Stimulated activated naive CD4-positive, alpha-beta T cell treated with Interleukin-2 at 50 U/mL for 16 hours (primary cell): ENCODE measurements around the gene HYKK.
"Not testable (repeated sequence)": the region's sequence is repeated elsewhere in the genome, so short reads cannot be mapped to it uniquely, and the experiment has no call there.

ENCODE experiments used
- DNase-seq: peaks from one replicate; lab custom pipeline; 2025; lab: John Stamatoyannopoulos, UW

HYKK gene, protein sequence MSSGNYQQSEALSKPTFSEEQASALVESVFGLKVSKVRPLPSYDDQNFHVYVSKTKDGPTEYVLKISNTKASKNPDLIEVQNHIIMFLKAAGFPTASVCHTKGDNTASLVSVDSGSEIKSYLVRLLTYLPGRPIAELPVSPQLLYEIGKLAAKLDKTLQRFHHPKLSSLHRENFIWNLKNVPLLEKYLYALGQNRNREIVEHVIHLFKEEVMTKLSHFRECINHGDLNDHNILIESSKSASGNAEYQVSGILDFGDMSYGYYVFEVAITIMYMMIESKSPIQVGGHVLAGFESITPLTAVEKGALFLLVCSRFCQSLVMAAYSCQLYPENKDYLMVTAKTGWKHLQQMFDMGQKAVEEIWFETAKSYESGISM

DNA sequence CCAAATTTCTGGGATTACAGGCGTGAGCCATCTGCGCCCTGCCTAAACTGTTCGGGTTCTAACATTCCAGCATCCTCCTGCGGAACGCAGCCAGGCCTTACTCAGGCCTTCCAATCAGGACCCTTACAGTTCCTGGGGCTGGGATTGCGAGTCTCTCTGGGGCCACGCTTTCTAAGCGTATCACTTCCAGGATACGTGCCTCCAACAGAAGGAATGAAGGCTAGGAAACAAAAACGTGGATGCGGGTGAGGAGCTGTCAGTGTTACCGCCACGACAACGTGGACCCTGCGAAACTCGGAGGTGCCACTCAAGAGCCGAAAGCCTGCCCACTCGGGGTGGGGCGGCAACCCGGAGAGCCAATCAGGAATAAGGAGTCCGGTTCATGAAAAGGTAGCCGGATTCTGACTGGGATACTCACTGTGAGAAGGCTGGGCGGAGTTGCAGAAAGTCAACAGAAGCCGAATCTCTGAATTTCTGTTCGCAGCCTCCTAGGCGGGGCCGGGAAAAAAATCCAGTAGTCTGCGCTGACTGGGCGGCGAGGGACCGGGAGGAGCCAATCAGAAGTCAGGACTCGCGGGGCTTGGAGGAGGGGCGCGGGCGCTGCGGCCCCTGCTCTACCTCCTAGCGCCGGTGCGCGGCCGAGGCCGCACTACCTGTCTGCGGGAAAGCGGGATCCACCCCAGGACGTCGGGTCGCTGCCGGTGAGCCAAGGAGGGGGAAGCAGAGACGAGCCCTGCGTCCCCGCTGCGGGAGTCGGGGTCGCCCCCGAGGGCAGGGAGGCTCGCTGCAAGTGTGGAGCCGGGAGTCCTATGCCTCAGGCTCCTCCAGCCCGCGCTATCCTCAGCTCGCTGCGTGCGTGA lies at the start of gene HYKK:
Gene HYKK, plus strand, starts transcription at position 607 of the 860 bp plus-strand sequence. CDS start 5,512 bp downstream, outside the sequence.
- peak; percentile 69 for DNase-seq

DNA sequence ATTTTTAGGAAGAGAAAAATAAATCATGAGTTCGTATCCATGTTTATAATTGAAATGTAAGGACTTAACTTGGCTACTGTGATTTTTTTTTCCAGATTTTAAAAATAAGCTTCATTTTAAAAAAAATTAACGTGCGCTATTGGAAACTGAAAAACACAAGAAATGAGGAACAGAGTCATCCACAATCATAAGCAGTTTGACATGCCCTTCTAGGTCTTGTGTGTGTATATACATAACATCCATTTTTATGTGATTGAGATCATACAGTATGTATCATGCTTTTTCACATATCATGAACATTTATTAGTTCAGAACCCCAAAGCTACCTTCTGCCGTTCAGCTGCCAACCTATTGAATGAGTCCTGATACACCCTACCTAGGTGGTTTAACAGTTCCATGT lies 46.6 kb upstream of the HYKK start:
- DNase-seq, result no peak

DNA sequence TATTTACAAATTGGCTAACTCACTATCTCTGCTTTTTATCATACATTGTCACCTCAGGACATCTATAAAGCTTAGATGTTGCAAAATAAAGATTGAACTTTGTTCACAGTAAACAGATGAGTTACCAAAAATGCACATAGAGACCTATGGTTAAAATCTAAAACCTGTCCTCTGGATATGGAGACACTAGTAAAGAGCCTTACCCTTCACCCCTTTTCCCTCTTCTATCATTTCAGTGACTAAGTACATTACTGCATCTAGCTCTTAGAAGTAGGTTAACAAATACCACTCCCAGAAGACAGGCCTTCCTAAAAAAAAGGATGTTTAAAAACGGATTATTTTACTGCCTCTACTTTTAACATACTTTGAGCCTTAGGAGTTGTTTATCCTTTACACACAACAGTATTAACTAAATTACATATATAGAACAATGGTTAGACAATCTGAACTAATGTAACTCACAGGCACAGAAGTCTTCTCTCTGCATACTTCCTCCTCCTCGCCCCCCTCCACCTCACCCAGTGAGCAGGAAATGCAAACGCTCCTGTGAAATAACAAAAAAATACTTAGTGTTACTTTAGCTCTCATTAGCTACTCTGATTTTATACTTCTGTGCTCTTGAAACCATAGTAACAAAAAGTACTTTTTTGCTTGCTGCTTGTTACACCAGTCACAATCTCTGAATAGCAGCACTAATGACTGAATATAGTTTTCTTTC lies 46.0 kb upstream of the HYKK start:
- DNase-seq, result no peak

DNA sequence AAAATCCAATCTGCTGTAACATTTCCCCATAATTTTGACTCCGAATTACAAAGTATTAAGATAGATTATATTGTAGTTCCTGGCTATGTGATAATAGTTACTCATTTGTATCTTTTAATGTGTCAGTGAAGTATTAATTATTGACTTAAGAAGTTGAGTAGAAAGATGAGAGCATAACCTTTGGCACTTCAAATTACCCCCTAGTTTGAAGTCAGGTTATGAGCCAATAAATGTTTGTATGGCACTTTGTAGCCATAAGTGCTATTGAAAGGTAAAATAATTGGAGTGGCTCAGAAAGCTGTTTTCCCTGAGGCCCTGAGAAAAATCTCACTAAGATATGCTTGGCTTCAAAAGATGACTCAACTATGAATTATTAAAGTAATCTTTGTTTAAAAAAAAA lies 38.3 kb upstream of the HYKK start:
- DNase-seq, result no peak

DNA sequence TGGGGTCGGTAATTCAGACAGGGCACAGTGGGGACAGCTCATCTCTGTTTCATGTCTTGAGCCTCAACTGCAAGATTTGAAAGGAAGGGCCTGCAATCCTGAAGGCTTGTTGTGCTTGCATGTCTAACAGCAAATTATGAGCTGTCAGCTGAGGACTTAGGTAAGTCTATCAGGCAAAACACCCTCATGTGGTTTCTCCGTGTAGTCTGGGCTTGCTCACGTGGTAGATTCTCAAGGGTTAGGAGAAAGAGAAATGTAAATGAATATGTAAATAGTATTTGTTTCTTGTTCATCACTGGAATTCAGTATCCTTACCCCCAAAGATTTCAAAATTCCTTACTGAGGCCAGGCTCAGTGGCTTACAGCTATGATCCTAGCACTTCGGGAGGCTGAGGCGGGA lies 30.1 kb upstream of the HYKK start:
- no peak for DNase-seq

DNA sequence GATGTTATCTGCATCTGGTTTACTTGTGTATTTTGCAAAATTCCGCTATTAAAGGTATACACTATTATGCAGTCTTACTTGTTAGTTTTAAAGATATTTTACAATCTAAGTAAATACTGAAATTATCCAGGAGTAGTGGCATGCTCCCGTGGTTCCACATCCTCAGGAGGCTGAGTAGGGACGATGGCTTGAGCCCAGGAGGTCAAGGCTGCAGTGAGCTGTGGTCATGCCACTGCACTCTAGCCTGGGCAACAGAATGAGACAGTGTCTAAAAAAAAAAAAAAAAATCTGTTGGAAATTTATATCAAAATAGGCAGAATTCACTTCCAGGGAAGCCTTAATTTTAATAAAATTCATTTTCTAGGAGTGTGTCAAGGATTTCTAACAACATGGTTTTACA lies 27.7 kb upstream of the HYKK start:
- no peak for DNase-seq

DNA sequence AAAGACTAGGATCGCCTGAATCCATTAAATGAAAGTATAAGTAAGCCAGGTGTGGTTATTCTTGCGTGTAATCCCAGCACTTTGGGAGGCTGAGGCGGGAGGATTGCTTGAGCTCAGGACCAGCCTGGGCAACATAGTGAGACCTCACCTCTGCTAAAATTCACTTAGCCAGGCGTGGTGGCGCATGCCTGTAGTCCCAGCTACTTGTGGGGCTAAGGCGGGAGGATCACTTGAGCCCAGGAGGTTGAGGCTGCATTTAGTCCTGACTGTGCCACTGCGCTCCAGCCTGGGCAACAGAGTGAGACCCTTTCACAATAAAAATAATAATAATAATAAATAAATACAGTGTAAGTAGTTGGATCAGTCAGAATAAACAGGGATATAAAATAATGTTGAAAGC lies 25.5 kb upstream of the HYKK start:
- no peak for DNase-seq

DNA sequence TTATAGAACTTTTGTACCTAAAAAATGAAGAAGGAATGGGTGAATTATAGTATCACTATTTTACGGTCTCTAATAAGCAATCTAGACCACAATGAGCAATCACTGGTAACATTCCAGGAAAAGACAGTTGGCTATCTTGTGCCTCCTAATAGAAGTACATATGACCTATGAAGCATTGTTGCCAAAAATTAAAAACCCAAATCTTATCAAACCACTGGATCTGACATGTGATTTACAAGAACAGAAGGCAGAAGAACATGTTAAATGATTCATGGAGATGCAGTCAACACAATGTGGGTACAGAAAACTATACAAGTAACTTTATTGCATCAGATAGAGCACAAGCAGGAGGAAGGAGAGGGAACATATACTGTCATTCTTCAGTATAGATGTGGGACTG lies 14.5 kb upstream of the HYKK start:
- no peak for DNase-seq

DNA sequence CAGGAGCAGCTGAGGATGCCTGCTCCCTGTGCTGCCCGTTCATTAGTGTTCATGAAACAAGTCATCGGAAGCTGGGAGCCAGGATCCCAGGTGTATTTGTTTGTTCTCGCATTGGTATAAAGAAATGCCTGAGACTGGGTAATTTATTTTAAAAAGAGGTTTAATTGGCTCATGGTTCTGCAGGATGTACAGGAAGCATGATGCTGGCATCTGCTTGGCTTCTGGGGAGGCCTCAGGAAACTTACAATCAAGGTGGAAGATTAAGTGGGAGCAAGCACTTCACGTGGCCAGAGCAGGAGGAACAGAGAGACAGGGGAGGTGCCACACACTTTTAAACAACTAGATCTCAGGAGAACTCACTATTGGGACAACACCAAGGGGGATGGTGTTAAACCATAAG lies 5.5 kb upstream of the HYKK start:
- no peak for DNase-seq

DNA sequence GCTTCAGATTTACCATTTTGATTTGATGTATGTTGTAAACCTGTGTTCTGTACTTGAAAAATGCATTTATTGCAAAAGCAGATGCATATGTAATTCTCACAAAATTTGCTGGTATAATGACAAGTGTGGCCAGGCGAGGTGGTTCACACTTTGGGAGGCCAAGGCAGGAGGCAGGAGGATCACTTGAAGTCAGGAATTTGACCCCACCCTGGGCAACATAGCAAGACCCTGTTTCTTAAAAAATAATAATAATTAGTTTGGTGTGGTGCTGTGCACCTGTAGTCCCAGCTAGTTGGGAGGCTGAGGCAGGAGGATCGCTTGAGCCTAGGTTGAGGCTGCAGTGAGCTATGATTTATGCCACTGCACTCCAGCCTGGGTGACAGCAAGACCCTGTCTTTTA lies 4.7 kb upstream of the HYKK start:
- DNase-seq, result no peak

DNA sequence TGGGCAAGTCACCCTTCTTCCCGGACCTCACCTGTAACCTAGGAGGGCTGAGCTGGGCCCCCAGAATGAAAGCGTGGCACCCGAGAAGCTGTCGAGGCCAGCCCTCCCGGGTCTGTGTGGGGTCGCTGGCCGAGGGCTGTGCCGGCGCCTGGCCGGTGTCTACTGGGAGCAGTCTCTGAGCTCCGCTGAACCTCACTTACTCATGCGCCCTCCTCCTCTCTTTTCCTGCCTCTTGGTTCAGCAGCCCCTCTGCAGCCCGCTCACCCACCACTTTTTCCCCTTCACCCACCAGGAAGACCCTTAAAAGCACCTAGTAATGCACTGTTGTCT lies 419 bp downstream of the HYKK start:
- DNase-seq, result no peak

DNA sequence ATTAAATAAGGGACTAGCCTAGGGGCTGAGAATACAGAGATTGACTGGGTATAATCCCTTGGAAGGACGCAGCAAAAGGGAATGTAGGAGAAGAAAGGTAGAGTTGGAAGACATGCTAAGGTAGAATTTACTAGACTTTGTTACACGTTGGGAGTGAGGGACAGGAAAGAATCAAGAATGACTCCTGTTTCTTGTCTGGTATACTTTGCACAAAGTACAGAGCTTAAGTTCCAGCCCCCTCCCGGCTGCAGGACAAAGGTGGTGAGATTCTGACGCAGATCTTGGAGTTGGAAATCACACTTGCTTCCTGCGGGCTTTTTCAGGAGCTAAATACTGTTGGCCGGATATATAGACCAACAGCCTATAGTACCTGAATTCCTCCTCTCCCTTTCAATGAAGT lies 895 bp downstream of the HYKK start:
- no peak for DNase-seq

DNA sequence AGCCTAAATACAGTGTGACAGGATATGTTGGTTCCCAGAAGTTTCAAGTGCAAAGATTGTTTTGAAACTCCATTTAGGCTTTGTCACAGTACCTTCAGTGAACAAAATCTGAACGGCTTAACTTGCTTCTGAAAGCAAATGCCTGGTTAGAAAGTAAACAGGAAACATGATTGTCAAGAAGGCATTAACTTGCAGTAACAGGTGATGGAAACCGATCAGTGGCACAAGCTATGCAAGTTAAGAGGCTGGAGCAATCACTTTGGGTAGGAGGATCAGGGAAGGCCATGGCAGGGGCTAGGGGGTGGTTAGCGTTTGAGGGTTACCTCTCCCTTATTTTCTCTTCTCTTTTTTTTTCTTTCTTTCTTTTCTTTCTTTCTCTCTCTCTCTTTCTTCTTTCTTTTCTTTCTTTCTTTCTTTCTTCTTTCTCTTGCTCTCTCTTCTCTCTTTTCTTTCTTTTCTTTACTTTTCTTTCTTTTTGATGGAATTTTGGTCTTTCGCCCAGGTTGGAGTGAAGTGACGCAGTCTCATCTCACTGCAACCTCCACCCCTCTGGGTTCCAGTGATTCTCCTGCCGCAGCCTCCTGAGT lies 2.4 kb downstream of the HYKK start:
- no peak for DNase-seq

DNA sequence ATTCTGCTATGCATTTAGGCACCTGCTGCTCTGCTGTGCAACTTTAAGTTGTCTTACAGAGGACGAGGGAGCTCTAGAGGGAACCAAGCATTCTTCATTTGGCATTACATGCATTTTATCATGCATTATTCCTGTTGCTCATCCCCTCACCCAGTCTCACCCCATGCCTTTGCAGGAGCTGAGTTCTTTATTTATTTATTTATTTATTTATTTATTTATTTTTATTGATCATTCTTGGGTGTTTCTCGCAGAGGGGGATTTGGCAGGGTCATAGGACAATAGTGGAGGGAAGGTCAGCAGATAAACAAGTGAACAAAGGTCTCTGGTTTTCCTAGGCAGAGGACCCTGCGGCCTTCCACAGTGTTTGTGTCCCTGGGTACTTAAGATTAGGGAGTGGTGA lies 12.7 kb downstream of the HYKK start:
- DNase-seq, result not testable (repeated sequence)

DNA sequence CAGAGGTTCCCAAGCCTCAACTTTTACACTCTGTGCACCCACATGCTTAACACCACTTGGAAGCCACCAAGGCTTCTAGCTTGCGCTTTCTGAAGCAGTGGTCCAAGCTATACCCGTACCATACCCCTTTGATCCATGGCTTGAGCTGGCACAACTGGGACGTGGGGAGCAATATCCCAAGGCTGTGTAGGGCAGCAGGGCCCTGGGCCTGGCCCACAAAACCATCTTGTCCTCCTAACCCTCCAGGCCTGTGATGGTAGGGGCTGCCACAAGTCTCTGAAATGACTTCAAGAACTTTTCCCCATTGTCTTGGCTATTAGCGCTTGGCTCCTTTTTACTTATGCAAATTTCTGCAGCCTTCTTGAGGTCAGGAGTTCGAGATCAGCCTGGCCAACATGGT lies 16.9 kb downstream of the HYKK start:
- DNase-seq, result no peak

DNA sequence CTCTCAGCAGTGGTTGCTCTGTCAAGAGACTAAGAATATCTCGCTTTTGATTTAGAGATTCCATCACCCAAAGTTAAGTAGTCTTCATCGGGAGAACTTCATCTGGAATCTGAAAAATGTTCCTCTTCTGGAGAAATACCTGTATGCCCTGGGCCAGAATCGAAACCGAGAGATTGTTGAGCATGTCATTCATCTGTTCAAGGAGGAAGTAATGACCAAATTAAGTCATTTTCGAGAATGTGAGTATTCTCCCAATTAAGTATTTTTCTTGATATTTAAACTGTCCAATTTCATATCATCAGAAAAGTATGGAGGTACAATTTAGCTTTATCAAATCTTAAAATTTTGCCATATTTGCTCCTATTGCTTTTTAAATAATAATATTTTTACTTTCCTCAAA lies 19.9 kb downstream of the HYKK start:
- DNase-seq, result no peak

DNA sequence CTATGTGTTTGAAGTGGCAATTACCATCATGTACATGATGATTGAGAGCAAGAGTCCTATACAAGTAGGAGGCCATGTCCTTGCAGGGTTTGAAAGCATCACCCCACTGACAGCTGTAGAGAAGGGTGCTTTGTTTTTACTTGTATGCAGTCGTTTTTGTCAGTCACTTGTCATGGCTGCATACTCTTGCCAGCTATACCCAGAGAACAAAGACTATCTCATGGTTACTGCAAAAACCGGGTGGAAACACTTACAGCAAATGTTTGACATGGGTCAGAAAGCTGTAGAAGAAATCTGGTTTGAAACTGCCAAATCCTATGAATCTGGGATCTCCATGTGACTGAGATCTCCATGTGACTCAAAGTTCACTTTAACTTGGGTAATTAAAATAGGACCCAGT lies 26.0 kb downstream of the HYKK start:
- no peak for DNase-seq

DNA sequence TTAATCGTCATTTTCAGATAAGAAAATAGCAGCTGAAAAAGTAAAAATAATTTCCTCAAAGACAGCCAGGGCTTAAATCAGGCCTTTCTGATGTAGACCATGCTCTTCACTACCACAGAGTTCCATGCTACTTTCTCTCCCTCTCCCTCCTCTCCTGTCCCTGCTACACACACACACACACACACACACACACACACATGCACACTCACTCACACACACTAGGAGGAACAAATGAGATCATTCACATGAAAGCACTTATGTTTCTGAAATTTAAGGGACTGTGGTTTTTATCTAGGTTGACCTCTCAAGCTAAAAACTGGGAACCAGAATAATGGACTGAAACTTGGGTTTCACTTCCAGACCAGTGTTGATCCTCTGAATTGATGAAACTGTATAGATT lies 28.8 kb downstream of the HYKK start:
- no peak for DNase-seq

DNA sequence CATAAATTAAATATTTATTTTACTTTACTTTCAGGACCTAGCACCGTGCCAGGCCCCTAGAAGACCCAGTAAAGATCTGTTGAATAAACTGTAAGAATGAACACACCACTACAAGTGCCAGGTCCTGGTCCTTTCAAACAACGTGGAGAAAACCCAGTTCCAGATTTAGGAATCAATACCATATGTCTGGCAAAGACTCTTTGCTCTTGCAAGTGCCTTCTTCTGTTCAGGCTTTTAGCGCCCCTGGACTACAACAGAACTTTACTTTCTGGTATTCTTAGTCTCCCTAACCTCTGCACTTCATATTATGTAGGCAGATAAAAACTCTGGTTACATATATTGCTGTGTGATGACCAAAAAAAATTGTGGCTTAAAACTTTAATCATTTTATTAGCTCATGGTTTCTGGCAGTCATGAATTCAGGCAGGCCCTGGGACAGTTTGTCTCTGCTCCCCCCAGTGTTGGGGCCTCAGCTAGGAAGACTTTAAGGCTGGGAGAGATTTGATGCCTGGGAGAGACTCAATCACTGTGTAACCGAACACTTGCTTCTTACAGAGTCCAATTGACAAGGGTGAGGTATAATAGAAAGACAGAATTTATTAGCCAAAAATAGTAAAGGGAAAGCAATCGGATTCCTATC lies 30.0 kb downstream of the HYKK start:
- DNase-seq, result no peak

DNA sequence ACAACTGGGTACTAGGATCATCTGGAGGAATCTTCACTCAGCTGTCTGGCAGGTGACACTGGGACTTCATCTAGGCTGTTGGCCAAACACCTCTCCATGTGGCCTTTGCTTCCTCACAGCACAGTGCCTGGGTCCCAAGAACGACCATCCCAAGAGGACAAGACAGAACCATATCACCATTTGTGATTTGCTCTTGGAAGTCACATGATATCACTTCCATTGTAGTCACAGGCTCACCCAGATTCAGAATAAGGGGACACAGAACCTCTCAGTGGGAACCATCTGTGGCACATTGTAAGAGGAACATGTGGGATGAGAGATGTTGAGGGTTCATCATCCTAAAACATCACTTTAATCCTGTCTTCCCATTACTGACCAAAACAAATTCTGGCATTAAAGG lies 31.0 kb downstream of the HYKK start:
- DNase-seq, result no peak

DNA sequence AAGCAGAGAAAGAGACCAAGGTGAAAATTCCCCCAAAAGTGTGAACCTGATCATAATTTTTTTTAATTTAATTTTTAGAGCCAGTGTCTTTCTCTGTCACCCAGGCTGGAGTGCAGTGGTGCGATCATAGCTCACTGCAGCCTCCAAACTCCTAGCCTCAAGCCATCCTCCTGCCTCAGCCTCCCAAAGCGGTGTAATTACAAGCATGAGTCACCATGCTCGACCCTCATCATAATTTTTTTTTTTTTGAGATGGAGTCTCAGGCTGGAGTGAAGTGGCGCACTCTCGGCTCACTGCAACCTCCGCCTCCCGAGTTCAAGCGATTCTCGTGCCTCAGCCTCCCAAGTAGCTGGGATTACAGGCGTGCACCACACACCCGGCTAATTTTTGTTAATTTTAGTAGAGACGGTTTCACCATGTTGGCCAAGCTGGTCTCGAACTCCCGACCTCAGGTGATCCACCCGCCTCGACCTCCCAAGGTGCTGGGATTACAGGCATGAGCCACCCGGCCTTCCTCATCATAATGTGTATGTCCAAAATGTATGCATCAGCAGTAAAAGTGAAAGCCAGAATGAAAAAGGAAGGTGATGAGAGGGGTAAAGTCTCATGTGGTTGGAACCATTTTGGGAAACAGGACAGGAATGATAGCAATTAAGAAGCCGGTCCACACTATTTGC lies 32.2 kb downstream of the HYKK start:
- DNase-seq, result not testable (repeated sequence)
